Gastrocnemius medialis (tissue), 4 donors: Measurements from ENCODE around the gene ALKAL2. TPM values are rescaled to one million over a fixed set of nuclear protein-coding genes. Genes with fewer than 3 reads are reported as not detected.

ENCODE experiments used
- ATAC-seq, 2 donors: fragments of 150-250 bp; one replicate each; pipeline ENCODE4 v1.9.1; 2016
- DNase-seq, 2 donors: peaks; one replicate each; pipeline ENCODE4 v3.0.0-alpha.2; 2019
- H3K27ac ChIP-seq, 4 donors: fragments of 200-600 bp; sonication (generic); 1 replicate in 1 of 4; 2 replicates in 3 of 4; pipeline ENCODE4 v1.5.1; 2016 to 2018; ENCODE audit warnings: mild to moderate bottlenecking in 2 of 4, moderate library complexity in 1 of 4
- H3K27me3 ChIP-seq, 3 donors: fragments of 200-600 bp; sonication (generic) in 2 of 3; 1 replicate in 1 of 3; 2 replicates in 2 of 3; pipeline versions ENCODE4 v1.5.1 to v1.6.0; 2016 to 2019; ENCODE audit warnings: mild to moderate bottlenecking in 1 of 3, moderate library complexity in 1 of 3
- H3K36me3 ChIP-seq, 2 donors: fragments of 200-600 bp; sonication (generic) in 1 of 2; one replicate each; pipeline ENCODE4 v1.5.1; 2017 to 2018
- H3K4me1 ChIP-seq, 2 donors: fragments of 200-600 bp; sonication (generic) in 1 of 2; one replicate each; pipeline ENCODE4 v1.5.1; 2016 to 2017; ENCODE audit warnings: mild to moderate bottlenecking in 2 of 2
- H3K4me3 ChIP-seq, 4 donors: fragments of 200-600 bp; sonication (generic) in 3 of 4; 1 replicate in 1 of 4; 2 replicates in 3 of 4; pipeline ENCODE4 v1.5.1; 2016 to 2019; ENCODE audit warnings: mild to moderate bottlenecking in 2 of 4
- H3K9me3 ChIP-seq, 3 donors: fragments of 200-600 bp; sonication (generic) in 2 of 3; 1 replicate in 1 of 3; 2 replicates in 2 of 3; pipeline ENCODE4 v1.5.1; 2016 to 2019
- CTCF ChIP-seq, 5 experiments: fragments of 450-650 bp in 3 of 5; fragments of 200-600 bp in 2 of 5; sonication (generic) in 2 of 5; IDR thresholded peaks in 4 of 5; conservative IDR thresholded peaks in 1 of 5; 1 replicate in 4 of 5; 2 replicates in 1 of 5; pipeline ENCODE4 v1.5.1; 2016 to 2019; ENCODE audit warnings: antibody characterized with exemption in 5 of 5, mild to moderate bottlenecking in 3 of 5, moderate library complexity in 3 of 5
- POLR2A ChIP-seq, 2 donors: fragments of 450-650 bp; IDR thresholded peaks; one replicate each; pipeline ENCODE4 v1.6.1; 2017; ENCODE audit warnings: antibody characterized with exemption in 2 of 2, mild to moderate bottlenecking in 2 of 2, moderate library complexity in 2 of 2
- in situ Hi-C, 4 donors: fragments of 200-750 bp; cut with MboI; loops; one replicate each; pipeline versions ENCODE4 v1.15.0 to v1.8.0; 2017; ENCODE audit warnings: low sequenced_read_pairs in 4 of 4
- intact Hi-C: fragments of 100-400 bp; cut with DNase I; formaldehyde crosslinking; loops from one replicate; pipeline ENCODE4 v1.15.1; 2023; ENCODE audit warnings: low total_unique reads
- total RNA-seq, 4 donors: library from RNA; depleted of rRNA; stranded (reverse); fragments of >200 nt; gene quantifications; one replicate each; pipeline versions ENCODE4 v1.1.0 to v1.2.3, GENCODE V29; 2016

Gene ALKAL2
- total RNA-seq, 4 donors from 2014 or later, result not detected

- no peak for DNase-seq
- Histone ChIP-seq H3K4me1 (no peaks in the 10 kb centered on the region), H3K27ac (no peak overlapping the region), H3K9me3 (no peaks in the 10 kb centered on the region), H3K27me3 (no peaks in the 10 kb centered on the region), H3K4me3 (no peak overlapping the region), H3K36me3 (peaks cover 0 to 52% of the 10 kb centered on the region in 2 donors)
- ATAC-seq, result no peak
- in situ Hi-C loops (no loop called here), intact Hi-C loops (no loop called here)
- TF ChIP-seq CTCF (IDR thresholded peaks at IDR 0.05 in 4 of 5, conservative IDR thresholded peaks at IDR 0.05 in 1 of 5) (no peak), POLR2A (IDR thresholded peaks at IDR 0.05) (no peak)
Measured at GRCh38 chr2:278312-278926, 9.5 kb downstream of the ALKAL2 start.

GRCh38 chr2:275466-275865 is 12.4 kb downstream of the ALKAL2 start:
- Histone ChIP-seq H3K4me1 (peaks cover 0 to 5% of the 10 kb centered on the region in 2 donors), H3K9me3 (no peaks in the 10 kb centered on the region), H3K36me3 (peaks cover 0 to 48% of the 10 kb centered on the region in 2 donors), H3K4me3 (no peak overlapping the region), H3K27ac (no peak overlapping the region), H3K27me3 (no peaks in the 10 kb centered on the region)
- intact Hi-C loops, result no loop called here
- TF ChIP-seq CTCF (IDR thresholded peaks at IDR 0.05 in 4 of 5, conservative IDR thresholded peaks at IDR 0.05 in 1 of 5) (no peak), POLR2A (IDR thresholded peaks at IDR 0.05) (no peak)
- ATAC-seq, result no peak
- no peak for DNase-seq
- in situ Hi-C loops, result no loop called here

- Histone ChIP-seq H3K36me3 (peaks cover 0 to 38% of the 10 kb centered on the region in 2 donors), H3K9me3 (no peaks in the 10 kb centered on the region), H3K27me3 (no peaks in the 10 kb centered on the region), H3K4me1 (peaks cover 6 to 13% of the 10 kb centered on the region in 2 donors), H3K27ac (no peak overlapping the region), H3K4me3 (no peak overlapping the region)
- no peak for DNase-seq
- in situ Hi-C loops, result no loop called here
- no peak for ATAC-seq
- no peak for TF ChIP-seq POLR2A (IDR thresholded peaks at IDR 0.05)
- no peak for TF ChIP-seq CTCF (IDR thresholded peaks at IDR 0.05 in 4 of 5, conservative IDR thresholded peaks at IDR 0.05 in 1 of 5)
- intact Hi-C loops, result no loop called here
Measured at GRCh38 chr2:274503-274902, 13.4 kb downstream of the ALKAL2 start.

- Histone ChIP-seq H3K4me3 (no peak overlapping the region), H3K9me3 (no peaks in the 10 kb centered on the region), H3K27ac (no peak overlapping the region), H3K27me3 (no peaks in the 10 kb centered on the region), H3K36me3 (peaks cover 0 to 27% of the 10 kb centered on the region in 2 donors), H3K4me1 (peaks cover 13 to 19% of the 10 kb centered on the region in 2 donors)
- TF ChIP-seq POLR2A (IDR thresholded peaks at IDR 0.05), result no peak
- no peak for TF ChIP-seq CTCF (IDR thresholded peaks at IDR 0.05 in 4 of 5, conservative IDR thresholded peaks at IDR 0.05 in 1 of 5)
- no peak for DNase-seq
- in situ Hi-C loops, result no loop called here
- ATAC-seq, result no peak
- intact Hi-C loops, result no loop called here
Measured at GRCh38 chr2:273333-273732, 14.6 kb downstream of the ALKAL2 start.

GRCh38 chr2:271917-272316 is 16.0 kb downstream of the ALKAL2 start:
- DNase-seq (no peak), ATAC-seq (no peak)
- Histone ChIP-seq H3K27me3 (no peaks in the 10 kb centered on the region), H3K9me3 (no peaks in the 10 kb centered on the region), H3K4me1 (peaks cover 13 to 21% of the 10 kb centered on the region in 2 donors), H3K4me3 (no peak overlapping the region), H3K36me3 (peaks cover 0 to 13% of the 10 kb centered on the region in 2 donors), H3K27ac (no peak overlapping the region)
- in situ Hi-C loops (no loop called here), intact Hi-C loops (no loop called here)
- no peak for TF ChIP-seq POLR2A (IDR thresholded peaks at IDR 0.05)
